Pons (tissue), 1 donor: ENCODE results near the gene KAZN.

Experiments
- DNase-seq: peaks from one replicate; pipeline ENCODE4 v3.0.0-alpha.2; 2016; ENCODE audit warnings: low spot score

KAZN gene

DNA sequence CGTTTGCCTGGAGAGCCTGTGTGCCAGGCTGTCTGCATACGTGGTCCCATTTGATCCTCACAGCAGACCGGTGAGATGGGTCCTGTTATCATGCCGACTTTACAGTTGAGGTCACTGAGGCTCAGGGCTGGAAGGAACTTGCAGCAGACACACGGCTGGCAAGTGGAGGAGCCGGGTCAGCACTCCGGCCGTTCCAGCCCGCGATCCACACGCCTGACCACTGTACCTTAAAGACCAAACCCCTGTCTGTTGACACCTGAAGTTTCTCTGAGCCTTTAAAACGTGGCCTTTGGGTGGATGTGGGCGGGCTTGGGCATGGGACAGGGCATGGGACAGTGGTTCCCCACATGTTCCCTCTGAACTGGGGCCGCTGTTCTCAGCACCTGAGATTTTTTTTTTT, 383.5 kb downstream of the KAZN start:
- DNase-seq = no peak

DNA sequence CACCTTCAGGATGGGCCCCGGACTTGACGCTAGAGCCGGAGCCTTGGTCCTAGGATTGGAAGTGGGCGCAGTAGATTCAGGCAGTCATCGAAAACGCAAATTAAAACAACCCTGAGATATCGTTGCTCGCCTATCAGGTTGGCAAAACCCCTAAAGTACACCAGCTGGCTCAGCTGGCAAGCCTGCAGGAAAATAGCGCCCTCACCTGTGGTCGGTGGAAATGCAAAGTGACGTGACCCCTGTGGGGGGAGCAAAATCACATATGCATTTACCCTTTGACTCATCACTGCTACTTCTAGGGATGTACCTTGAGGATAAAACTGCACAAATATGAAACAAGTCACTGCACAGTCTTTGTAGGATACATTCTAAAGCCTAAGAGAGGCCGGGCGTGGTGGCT, 384.8 kb downstream of the KAZN start:
- no peak for DNase-seq

DNA sequence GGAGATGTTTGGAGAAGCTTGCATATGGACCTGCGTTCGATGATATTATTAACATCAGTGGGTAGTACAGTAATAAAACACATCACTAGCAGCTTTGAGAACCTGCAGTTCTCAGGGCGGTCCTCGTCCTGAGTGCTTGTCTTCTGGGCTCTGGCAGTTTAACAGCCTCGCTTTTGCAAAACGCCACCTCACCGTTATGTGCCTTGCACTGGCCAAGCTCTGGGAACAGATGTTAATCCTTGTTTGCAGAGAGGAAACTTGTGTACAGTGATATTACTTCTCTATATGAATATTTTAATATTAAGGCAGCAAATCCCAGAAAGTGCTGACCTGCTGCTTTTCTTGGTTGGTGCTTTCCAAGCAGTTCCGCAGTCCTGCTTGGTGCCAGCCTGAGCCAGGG, 387.7 kb downstream of the KAZN start:
- no peak for DNase-seq

DNA sequence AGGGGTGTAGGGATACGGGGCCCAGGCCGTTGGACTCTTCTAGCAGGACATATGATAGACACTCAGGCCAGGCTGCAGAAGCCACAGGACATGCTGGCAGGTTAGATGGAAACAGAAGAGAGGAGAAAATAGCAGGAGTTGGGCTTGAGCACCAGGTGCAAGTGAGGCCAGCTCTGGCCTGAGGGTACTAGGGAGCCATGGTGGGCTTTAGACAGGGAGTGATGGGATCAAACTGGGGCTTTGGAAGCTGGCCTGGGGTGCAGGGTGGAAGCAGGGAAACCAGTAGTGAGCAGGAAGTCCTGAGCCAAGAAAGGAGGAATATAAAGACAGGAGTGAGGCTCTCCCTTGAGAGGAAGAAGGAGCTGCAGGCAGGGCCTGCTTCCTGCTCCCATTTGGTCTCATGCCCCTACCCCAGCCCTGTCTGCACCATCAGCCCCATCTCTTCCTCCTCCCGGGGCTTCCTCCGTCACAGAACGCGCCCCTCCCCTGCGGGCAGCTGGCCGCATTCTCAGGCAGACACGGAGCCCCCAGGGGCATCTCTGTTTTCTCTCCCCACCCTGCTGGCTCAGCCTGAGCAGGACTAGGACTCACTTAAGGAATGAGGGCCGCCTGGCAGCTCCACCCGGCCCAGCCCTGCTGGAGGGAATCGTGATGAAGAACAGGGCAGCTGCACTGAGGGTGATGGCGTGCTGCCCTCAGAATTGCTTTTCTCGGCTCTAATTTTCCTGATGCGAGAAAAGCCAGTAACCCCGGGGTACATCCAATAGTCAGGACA, 389.5 kb downstream of the KAZN start:
- DNase-seq = no peak

DNA sequence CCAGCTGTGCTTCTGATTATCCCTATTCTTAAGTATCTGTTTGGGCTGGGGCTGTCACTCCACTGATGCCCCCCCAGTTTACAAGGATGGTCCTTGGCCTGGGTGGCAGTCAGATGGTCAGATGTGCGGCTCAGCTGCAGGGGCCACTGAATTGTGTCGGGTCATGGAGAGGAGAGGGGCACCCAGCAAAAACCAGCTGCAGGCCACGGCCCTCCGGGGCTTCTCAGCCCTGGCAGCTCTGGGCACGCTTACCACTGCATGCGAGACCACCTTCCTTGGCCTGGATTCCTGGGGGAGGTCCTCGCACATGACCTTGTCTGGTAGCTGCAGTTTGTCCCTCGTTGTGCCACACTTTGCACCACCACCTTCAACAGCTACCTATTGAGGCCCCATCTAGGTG, 390.2 kb downstream of the KAZN start:
- no peak for DNase-seq

DNA sequence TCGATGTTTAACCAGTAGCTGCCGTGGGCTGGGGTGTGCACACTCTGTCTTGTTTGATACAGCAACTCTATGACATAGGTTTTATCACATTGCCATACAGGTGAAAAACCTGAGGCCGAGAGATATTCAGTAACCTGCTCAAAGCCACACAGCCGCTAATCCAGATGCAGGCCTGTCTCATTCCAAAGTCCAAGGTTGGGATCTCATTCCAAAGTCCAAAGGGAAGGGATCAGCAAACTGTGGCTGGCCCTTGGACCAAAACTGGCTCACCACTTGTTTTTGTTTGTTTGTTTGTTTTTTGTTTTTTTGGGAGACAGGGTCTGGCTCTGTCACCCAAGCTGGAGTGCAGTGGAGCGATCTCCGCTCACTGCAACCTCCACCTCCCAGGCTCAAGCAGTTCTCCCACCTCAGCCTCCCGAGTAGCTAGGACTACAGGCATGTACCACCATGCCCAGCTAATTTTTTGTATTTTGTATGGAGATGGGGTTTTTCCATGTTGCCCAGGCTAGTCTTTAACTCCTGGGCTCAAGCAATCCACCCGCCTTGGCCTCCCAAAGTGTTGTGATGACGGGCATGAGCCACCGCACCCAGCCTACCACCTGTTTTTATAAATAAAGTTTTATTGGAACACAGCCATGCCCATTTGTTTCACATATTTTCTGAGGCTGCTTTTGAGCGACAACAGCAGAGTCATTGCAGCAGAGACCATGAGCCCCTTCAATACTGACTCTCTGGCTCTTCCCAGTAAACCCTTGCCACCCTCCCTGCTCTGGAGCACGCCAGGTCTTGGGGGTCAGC, 391.6 kb downstream of the KAZN start:
- DNase-seq = no peak

DNA sequence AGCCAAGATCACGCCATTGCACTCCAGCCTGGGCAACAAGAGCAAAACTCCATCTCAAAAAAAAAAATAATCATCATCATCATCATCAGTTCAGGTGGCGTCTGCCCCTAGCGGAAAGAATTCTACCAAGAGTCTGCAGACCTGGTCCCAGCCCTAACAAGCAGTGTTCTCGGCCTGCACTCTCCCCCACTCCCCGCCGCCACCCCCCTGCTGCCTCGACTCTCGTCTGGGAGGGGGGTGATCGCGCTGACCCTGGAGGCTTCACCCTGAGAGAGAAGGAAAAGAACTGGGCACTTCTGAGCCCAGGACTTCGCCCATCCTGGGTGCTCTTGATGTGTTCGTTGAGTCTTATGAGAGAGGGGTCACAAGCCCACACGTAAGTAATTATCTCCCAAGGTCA, 394.9 kb downstream of the KAZN start:
- no peak for DNase-seq

DNA sequence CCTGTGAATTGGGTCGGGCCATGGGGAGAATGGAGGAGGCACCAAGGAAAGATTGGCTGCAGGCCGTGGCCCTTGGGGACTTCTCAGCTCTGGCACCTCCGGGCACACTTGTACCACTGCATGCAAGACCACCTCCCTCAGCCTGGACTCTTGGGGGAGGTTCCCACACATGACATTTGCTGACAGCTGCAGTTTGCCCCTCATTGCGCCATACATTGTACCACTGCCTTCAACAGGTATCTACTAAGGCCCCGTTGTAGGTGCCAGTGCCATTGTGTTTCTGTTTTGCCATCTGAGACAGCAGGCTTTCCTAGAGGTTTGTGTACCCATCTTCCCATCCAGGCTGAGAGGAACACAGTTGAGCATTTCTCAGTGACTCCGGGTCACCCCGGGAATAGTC, 395.7 kb downstream of the KAZN start:
- DNase-seq = no peak

DNA sequence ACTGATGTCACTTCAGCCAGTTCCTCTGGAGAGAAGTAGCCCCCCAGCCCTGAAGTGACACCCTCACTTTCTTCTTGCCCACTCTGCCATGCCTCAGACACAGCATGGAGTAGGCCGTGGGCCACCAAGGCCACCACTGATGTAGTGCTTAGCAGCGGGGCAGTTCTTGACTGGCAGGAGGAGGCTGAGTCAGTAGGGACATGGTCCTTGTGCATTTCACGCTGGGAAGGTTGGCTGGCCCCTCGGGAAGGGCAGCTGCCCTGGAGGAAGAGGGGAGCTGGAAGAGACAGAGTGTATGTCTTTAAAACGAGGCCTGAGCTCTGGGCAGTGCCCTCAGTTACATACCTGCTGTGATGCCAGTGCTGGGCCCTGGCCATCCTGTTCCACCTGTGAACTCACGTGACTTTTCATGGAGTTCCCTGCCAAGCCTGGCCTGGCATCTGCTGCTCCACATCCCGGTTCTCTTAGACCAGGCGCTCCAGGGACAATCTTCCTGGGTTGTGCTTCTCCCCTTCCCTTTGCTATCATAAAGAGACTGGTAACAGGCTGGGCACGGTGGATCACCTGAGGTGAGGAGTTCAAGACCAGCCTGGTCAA, 396.5 kb downstream of the KAZN start:
- DNase-seq = no peak

DNA sequence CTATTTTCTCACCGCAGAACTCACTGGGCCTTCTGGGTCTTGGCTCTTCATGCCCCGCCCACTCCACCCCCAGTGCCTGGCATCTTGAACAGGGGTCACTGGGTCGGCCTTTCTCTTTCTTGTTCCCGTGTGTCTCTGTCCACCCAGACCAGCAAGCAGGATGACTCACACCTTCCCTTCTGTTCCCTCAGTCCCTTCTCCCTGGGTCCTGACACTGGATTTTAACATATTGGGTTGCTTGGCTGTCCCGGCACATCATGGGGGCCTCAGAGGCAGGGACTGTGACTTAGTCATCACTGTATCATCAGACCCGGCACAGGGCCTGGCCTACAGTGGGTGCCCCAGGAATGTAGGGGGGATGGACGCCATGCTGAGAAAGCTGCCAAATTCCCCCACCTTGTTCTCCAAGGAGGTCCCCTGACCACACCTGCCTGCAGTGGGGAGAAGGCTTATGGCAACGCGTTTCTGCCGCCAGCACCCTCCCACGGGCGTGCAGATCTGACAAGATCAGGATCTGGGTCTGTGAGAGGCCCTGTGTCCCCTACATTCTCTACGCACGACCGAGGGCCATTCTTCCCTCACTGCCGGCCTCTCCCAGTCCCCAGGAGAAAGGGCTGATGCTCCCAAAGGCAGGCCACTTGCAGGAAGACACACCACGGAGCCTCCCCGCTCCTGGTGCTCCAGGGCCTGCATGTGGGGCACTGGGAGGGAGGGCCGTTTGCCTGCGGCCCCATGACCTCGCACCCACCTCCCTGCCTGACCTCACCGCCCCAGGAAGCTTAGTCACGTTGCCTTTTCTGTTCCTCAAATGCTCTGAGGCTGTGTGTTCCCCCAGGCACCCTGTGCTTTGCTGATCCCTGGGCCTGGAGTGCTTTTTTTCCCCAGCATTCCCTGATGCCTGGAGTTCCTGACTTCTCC, 397.9 kb downstream of the KAZN start:
- no peak for DNase-seq

DNA sequence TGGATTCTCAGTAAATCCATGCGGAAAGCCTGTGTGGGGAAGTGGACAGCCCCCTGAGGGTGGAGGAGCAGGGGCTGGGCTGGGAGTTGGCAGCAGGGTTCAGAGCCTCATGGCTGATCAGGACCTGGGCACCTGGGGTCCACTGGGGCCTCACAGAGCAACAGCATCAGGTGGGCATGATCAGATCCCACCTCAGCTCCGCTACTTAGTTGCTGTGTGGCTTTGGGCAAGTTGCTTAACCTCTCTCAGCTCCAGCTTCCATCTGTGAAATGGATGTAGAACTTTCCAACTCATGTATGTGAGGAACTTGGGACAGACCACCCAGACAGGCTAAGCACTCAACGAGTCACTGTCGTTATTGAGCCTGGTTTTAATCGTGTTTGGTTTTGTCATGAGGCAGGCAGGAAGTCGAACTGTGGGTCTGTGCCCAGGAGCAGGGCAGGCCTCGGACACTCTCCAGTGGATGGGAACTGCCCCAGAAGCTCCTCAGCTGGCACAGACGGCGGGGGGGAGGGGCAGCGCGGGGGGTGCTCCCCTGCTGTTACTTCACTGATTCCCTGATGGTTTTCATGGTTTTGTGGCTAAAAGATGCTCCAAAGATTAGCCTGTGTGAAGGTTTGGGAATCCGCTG, 399.3 kb downstream of the KAZN start:
- DNase-seq = no peak

DNA sequence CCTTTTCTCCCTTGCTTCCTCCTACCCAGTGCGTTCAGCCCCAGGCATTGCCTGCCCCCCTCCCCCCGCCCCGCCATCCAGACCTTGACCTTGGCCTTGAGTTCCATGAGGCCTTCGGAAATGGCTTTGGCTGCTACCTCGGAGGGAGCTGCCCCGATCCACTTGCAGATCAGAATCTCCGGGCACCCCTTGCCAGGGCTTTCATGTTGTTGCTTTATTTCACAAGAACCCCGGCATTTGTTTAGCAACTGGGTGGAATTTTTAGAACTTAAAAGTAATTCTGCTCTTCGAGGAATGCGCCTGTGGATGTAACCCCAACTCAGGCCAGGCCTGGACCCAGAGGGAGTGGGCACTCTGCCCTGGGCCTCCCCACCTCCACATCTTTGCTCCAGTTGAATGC, 401.0 kb downstream of the KAZN start:
- DNase-seq = no peak

DNA sequence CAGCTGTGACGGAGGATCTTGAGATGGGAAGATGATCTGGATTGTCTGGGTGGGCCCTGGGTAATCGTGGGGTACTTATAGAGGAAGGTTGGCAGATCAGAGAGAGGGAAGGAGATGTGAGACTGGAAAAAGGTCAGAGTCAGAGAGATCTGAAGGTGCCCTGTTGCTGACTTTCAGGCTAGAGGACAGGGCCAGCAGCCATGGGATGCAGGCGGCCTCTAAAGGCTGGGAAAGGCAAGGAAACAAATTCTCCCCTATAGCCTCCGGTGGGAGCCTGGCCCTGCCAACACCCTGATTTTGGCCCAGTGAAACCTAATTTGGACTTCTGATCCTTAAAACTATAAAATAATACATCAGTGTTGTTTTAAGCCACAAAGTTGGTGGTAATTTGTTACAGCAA, 401.5 kb downstream of the KAZN start:
- no peak for DNase-seq

DNA sequence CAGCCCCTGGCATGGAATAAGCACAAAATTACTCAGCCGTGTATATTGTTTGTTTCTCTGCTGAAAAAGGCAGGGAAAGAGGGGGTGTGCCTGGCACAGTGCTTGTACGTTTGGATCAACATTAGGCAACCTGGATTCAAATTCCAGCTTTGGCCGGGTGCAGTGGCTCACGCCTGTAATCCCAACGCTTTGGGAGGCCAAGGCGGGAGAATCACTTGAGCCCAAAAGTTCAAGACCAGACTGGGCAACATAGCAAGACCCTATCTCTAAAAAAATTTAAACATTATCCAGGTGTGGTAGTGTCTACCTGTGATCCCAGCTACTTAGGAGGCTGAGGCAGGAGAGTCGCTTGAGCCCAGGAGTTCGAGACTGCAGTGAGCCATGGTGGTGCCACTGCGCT, 402.2 kb downstream of the KAZN start:
- DNase-seq = no peak

DNA sequence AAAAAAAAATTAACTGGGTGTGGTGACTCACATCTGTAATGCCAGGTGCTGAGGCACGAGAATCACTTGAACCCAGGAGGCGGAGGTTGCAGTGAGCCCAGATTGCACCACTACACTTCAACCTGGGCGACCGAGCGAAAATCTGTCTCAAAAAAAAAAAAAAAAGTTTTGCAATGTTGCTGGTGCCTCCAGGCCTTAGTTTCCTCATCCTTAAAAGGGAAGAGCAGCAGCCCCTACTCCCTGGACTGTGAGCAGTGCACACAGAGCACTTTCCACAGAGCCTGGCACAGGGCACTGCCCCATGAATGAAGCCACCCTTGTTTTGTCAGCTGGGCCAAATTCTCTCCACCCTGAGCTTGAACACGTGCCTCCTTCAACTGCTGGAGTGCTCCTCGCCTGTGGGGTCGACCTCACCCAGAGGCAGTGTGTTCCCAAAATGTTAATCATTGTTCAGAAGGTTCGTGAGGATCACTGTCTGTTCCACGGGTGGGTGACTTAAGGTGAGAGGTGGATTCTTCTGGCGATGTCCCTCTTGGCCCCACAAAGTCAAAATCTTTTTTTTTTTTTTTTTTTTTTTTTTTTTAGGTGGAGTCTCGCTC, 402.9 kb downstream of the KAZN start:
- DNase-seq = no peak

DNA sequence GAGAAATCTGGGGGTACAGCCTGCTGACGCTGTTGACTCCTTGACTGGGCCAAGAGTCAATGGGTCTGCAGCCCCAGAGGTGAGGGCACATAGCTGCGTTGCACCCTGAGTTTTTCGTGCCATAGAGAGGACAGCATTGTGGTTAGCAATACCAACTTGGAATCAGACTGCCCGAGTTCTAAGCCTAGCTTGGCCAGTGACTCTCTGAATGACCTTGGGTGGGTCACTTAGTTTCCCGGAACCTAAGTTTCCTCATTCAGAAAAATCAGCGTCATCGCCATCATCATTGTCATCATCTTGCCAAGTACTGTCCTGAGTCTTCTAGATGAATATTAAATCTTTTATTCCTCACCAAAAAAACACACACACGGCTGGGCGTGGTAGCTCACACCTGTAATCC, 403.8 kb downstream of the KAZN start:
- DNase-seq = no peak

DNA sequence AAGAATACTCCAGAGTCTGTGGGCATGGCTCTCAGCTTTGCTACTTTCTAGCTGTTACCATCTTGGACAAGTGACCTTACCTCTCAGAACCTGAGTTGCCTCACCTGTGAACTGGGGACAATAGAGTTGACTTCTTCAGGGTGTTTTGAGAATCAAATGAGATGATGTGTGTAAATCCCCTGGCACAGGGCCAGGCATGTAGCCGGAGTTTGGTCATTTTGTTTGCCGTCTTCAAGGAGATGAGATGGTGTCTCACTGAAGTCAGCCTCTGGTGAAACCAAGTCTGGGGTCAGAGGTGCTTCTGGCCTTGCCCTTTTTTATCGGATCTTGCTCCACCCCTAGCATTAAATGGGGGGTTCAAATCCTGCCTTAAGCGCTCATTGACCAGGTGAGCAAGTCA, 405.9 kb downstream of the KAZN start:
- no peak for DNase-seq

DNA sequence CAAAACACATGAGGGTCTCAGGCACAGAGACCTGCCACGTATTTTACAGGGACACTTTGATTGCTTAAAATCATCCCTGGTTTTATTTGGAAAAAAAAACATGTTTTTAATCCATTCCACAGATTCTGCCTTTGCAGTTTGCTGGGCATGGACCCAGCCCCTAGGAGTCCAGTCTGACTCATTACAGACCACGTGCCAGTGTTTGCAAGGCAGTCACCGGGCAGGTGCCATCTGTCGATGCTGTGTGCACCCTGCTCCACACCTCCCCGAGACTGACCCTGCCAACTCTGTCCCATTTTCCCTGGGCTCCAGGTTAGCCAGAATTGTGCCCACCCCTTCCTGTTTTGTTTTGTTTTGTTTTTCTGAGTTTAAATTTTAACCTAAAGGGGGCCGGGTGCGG, 406.6 kb downstream of the KAZN start:
- DNase-seq = no peak

DNA sequence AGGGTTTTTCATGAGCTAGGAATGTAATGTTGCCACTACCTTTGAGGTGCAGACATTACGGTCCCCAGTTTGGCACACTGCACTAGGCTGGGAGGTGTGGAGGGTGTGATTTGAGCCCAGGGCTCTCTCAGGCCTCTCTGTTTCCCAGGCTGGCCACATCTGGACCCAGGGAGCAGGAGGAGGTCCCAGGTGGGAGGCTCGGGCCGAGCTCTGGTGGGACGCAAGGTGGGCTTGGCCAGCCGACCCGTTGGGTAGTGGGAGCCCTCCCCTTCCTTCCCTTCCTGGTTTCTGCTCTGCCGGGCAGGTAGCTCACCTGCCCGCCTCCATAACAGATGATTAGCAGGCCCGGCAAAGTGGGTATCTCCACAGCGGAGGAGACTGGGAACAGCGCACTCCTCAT, 408.9 kb downstream of the KAZN start:
- DNase-seq = no peak

DNA sequence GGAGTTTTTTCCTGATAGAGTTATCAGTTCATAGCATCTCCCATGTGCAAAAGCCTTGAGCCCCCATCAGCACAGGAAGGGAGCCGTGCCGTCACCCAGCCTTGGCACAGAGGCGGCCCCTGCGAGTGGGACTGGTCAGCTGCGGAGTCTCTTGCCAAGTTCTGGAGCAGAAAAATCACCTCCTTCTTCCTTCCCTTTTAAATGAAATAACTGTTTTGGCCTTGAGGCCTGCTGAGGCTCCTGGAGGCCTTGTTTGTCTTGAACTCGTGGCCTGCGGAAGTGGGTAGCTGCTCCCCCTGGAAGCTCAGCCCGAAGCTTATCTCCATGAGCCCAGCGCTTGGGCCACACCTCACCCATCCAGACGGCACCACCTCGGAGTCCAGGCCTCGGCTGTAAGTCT, 409.4 kb downstream of the KAZN start:
- peak; percentile 27 for DNase-seq
